ENCODE data around the gene SFRP5. TPM values are rescaled to one million over a fixed set of nuclear protein-coding genes. Genes with fewer than 3 reads are reported as not detected.

Gene SFRP5
- total and polyA plus RNA-seq, 10 of the 15 experiments (the other 5 are each of a cell fraction or from before 2014, with no cell fraction given): not detected

DNA sequence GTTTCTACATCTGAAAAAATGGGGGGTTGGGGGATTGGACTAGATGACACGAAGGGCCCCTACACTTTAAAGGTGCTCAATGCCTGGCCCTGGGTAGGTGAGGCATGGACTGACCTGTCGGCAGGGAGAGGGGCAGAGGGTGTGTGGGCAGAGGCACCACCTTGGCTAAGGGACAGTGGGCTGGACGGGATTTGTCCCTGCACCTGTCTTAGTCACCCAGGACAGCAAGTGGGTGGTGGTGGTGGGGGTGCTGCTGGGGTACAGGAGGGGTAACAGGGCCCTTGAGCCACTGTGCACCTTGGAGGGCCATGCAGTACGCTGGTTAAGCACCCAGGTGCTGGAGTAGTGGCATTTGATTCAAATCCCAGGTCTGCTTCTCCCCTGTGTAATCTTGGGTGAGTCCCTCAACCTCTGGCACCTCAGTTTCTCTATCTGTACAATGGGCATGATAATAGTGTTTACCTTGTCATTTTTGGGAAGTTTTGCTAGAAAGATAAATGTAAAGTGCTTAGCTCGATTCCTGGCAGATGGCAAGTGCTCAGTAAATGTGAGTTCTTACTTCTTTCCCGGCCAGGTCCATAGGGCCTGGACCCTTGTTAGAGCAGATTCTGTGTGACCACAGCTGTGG lies 18.1 kb upstream of the SFRP5 start:
- Histone ChIP-seq H3K27ac (ENCODE audit: control insufficient read depth, insufficient read depth) (no peak overlapping the region), H3K4me3 (no peak overlapping the region), H3K4me1 (ENCODE audit: control insufficient read depth, insufficient read depth, low read length) (no peaks in the 10 kb centered on the region), H2AFZ (ENCODE audit: control insufficient read depth, low read depth, low read length) (no peak overlapping the region), H3K9me3 (replicated peaks; ENCODE audit: control insufficient read depth, insufficient read depth, low read length) (no peaks in the 10 kb centered on the region), H3K4me2 (ENCODE audit: control insufficient read depth, insufficient read depth) (no peak overlapping the region), H4K20me1 (ENCODE audit: control insufficient read depth, insufficient read depth) (no peaks in the 10 kb centered on the region), H3K27me3 (replicated peaks in 1 of 2; ENCODE audit: control insufficient read depth in 2 of 2, insufficient read depth in 2 of 2, low read length in 1 of 2) (peaks cover 0 to 3% of the 10 kb centered on the region in 2 experiments; a peak in 1 of 4 replicates), H3K36me3 (ENCODE audit: control insufficient read depth in 2 of 2, insufficient read depth in 2 of 2, low read length in 1 of 2) (no peaks in the 10 kb centered on the region), H3K9ac (ENCODE audit: control insufficient read depth, insufficient read depth, low read length) (no peak overlapping the region), H3K79me2 (ENCODE audit: control insufficient read depth, insufficient read depth, low read length) (no peaks in the 10 kb centered on the region)
- in situ Hi-C loops (cut with MboI): no loop called here
- RAD21 ChIA-PET (ENCODE audit: unreplicated experiment): interaction anchor here (0.7 kb wide), 1 partner anchor 84 kb away, joined by 3 read pairs; no protein-coding TSS in a partner anchor
- SMC1A ChIA-PET (ENCODE audit: uncharacterized antibody, unreplicated experiment): no interaction called here
- no peak for DNase-seq (ENCODE audit: low read depth, low spot score)
- BruUV-seq (replicated peaks): no TSS peak
- POLR2A ChIA-PET: no interaction called here
- FAIRE-seq: no peak
- CTCF ChIA-PET: interaction anchor here (1.3 to 5.1 kb wide), 3 partner anchors 79 to 256 kb away, joined by 4 to 42 read pairs (median 6); no protein-coding TSS in a partner anchor
- WGBS (ENCODE audit: insufficient coverage, insufficient replicate concordance, low lambda C conversion rate, missing lambda C conversion rate): under 1% methylated on average over 6 of the region's 6 CpGs
- TF ChIP-seq TBL1XR1 (IDR thresholded peaks at IDR 0.05; ENCODE audit: low read depth, low read length) (no peak), ZNF622 (IDR thresholded peaks at IDR 0.05) (no peak), SUPT20H (IDR thresholded peaks at IDR 0.05; ENCODE audit: borderline replicate concordance, control insufficient read depth, low read depth, low read length) (no peak), CBX3 (IDR thresholded peaks at IDR 0.05; ENCODE audit: borderline replicate concordance, low read depth) (no peak), CBFB (IDR thresholded peaks at IDR 0.05; ENCODE audit: low read depth) (no peak)
- intact Hi-C loops (cut with micrococcal nuclease; ENCODE audit: unreplicated experiment): loop anchor here (5.0 kb wide), 1 partner anchor 252 kb away; no protein-coding TSS in a partner anchor
- ATAC-seq: no peak

DNA sequence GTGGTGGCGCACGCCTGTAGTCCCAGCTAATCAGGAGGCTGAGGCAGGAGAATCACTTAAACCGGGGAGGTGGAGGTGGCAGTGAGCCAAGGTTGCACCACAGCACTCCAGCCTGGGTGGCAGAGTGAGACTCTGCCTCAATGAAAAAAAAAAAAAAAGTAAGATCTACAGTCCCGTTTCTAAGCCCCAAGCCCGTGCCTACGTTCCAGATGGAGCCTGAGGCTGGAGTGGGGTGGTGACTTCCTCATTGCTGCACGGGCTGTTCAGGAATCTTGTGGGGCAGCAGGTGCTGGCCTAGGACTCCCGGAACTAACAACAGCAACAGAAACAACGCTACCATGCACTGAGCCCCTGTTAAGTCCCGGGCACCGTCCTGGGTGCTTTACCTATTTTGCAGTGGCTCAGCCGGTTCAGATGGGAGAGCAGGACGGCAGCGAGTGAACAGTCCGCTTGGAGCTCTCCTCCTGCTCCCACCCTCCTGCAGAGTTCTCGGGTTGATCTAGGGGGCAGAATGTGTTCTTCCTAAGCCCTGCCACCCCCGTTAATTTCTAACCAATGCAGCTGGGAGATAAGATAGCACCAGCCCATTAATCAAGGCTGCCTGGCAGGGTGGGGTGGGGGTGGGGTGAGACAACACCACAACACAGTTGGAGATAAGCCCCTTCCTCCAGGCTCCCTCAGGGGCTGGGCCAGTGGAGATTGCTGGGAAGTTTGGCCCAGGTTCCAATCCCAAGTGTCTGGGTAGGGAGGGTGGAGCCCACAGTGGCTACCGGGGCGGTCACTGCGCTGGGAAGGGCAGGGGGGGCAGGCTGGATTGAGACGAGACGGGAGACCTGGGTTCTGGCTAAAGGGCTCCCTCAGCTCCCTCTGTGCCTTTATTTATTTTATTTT lies 17.0 kb upstream of the SFRP5 start:
- Histone ChIP-seq H3K9me3 (replicated peaks; ENCODE audit: control insufficient read depth, insufficient read depth, low read length) (no peaks in the 10 kb centered on the region), H4K20me1 (ENCODE audit: control insufficient read depth, insufficient read depth) (no peaks in the 10 kb centered on the region), H3K9ac (ENCODE audit: control insufficient read depth, insufficient read depth, low read length) (no peak overlapping the region), H2AFZ (ENCODE audit: control insufficient read depth, low read depth, low read length) (no peak overlapping the region), H3K36me3 (ENCODE audit: control insufficient read depth in 2 of 2, insufficient read depth in 2 of 2, low read length in 1 of 2) (no peaks in the 10 kb centered on the region), H3K4me2 (ENCODE audit: control insufficient read depth, insufficient read depth) (no peak overlapping the region), H3K27me3 (replicated peaks in 1 of 2; ENCODE audit: control insufficient read depth in 2 of 2, insufficient read depth in 2 of 2, low read length in 1 of 2) (peaks cover 0 to 3% of the 10 kb centered on the region in 2 experiments; a peak in 1 of 4 replicates), H3K4me1 (ENCODE audit: control insufficient read depth, insufficient read depth, low read length) (no peaks in the 10 kb centered on the region), H3K27ac (ENCODE audit: control insufficient read depth, insufficient read depth) (no peak overlapping the region), H3K79me2 (ENCODE audit: control insufficient read depth, insufficient read depth, low read length) (no peaks in the 10 kb centered on the region), H3K4me3 (no peak overlapping the region)
- CTCF ChIA-PET: interaction anchor here (5.1 kb wide), 1 partner anchor 80 kb away, joined by 42 read pairs; no protein-coding TSS in a partner anchor
- no TSS peak for BruUV-seq (replicated peaks)
- intact Hi-C loops (cut with micrococcal nuclease; ENCODE audit: unreplicated experiment) (no loop called here), in situ Hi-C loops (cut with MboI) (no loop called here)
- 25% methylated on average over 21 of the region's 22 CpGs for WGBS (ENCODE audit: insufficient coverage, insufficient replicate concordance, low lambda C conversion rate, missing lambda C conversion rate)
- FAIRE-seq: no peak
- RAD21 ChIA-PET (ENCODE audit: unreplicated experiment): no interaction called here
- POLR2A ChIA-PET: no interaction called here
- SMC1A ChIA-PET (ENCODE audit: uncharacterized antibody, unreplicated experiment): no interaction called here
- no peak for ATAC-seq
- no peak for DNase-seq (ENCODE audit: low read depth, low spot score)
- TF ChIP-seq, protein P1, sequence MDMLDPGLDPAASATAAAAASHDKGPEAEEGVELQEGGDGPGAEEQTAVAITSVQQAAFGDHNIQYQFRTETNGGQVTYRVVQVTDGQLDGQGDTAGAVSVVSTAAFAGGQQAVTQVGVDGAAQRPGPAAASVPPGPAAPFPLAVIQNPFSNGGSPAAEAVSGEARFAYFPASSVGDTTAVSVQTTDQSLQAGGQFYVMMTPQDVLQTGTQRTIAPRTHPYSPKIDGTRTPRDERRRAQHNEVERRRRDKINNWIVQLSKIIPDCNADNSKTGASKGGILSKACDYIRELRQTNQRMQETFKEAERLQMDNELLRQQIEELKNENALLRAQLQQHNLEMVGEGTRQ (IDR thresholded peaks at IDR 0.05; ENCODE audit: borderline replicate concordance, low read depth, low read length): no peak
- no peak for TF ChIP-seq KLF5 (IDR thresholded peaks at IDR 0.05; ENCODE audit: partially characterized antibody)
- TF ChIP-seq, protein P2, sequence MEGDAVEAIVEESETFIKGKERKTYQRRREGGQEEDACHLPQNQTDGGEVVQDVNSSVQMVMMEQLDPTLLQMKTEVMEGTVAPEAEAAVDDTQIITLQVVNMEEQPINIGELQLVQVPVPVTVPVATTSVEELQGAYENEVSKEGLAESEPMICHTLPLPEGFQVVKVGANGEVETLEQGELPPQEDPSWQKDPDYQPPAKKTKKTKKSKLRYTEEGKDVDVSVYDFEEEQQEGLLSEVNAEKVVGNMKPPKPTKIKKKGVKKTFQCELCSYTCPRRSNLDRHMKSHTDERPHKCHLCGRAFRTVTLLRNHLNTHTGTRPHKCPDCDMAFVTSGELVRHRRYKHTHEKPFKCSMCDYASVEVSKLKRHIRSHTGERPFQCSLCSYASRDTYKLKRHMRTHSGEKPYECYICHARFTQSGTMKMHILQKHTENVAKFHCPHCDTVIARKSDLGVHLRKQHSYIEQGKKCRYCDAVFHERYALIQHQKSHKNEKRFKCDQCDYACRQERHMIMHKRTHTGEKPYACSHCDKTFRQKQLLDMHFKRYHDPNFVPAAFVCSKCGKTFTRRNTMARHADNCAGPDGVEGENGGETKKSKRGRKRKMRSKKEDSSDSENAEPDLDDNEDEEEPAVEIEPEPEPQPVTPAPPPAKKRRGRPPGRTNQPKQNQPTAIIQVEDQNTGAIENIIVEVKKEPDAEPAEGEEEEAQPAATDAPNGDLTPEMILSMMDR (IDR thresholded peaks at IDR 0.05 in 2 of 3, conservative IDR thresholded peaks at IDR 0.05 in 1 of 3; ENCODE audit: control insufficient read depth in 2 of 3, extremely low read depth in 1 of 3, insufficient read depth in 1 of 3, low read depth in 3 of 3, low read length in 3 of 3): no peak
- no peak for TF ChIP-seq ZNF384 (IDR thresholded peaks at IDR 0.05; ENCODE audit: borderline replicate concordance, low read depth, low read length)
- TF ChIP-seq SPI1 (IDR thresholded peaks at IDR 0.05; ENCODE audit: borderline replicate concordance, insufficient read depth, low read depth, low read length): no peak
- no peak for TF ChIP-seq LARP7 (IDR thresholded peaks at IDR 0.05)
- TF ChIP-seq SIN3A (IDR thresholded peaks at IDR 0.05; ENCODE audit: low read depth, low read length): no peak
- no peak for TF ChIP-seq NFXL1 (IDR thresholded peaks at IDR 0.05; ENCODE audit: borderline replicate concordance)
